Gastroesophageal sphincter (tissue), 3 donors: ENCODE results near the gene FBXO39.
"Not testable (repeated sequence)": the region's sequence is repeated elsewhere in the genome, so short reads cannot be mapped to it uniquely, and the experiment has no call there.

Experiments
- EP300 ChIP-seq: sonication (generic); formaldehyde crosslinking; IDR thresholded peaks from one replicate; pipeline ENCODE4 v1.6.1; 2017; ENCODE audit warnings: antibody characterized with exemption, mild to moderate bottlenecking
- POLR2A ChIP-seq, 2 donors: fragments of 450-650 bp; IDR thresholded peaks; one replicate each; pipeline ENCODE4 v1.6.1; 2017; ENCODE audit warnings: antibody characterized with exemption in 2 of 2, mild to moderate bottlenecking in 2 of 2, moderate library complexity in 1 of 2
- POLR2AphosphoS5 ChIP-seq: sonication (generic); formaldehyde crosslinking; IDR thresholded peaks from one replicate; pipeline ENCODE4 v1.6.1; 2017; ENCODE audit warnings: antibody characterized with exemption
- TF ChIP-seq, protein P1 (sequence below), 4 experiments: fragments of 200-600 bp in 2 of 4; fragments of 450-650 bp in 2 of 4; sonication (generic) in 1 of 4; IDR thresholded peaks; one replicate each; pipeline ENCODE4 v1.5.1; 2017 to 2019; ENCODE audit warnings: antibody characterized with exemption in 4 of 4, mild to moderate bottlenecking in 2 of 4, moderate library complexity in 2 of 4

DNA sequence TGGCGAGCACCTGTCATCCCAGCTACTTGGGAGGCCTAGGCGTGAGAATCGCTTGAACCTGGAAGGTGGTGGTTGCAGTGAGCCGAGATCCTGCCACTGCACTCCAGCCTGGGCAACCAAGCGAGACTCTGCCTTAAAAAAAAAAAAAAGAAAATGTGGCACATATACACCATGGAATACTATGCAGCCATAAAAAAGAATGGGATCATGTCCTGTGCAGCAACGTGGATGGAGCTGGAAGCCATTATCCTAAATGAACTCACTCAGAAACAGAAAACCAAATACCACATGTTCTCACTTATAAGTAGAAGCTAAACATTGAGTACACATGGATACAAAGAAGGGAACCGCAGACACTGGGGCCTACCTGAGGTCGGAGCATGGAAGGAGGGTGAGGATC is 1.1 kb upstream of the FBXO39 start:
- TF ChIP-seq, protein P1, sequence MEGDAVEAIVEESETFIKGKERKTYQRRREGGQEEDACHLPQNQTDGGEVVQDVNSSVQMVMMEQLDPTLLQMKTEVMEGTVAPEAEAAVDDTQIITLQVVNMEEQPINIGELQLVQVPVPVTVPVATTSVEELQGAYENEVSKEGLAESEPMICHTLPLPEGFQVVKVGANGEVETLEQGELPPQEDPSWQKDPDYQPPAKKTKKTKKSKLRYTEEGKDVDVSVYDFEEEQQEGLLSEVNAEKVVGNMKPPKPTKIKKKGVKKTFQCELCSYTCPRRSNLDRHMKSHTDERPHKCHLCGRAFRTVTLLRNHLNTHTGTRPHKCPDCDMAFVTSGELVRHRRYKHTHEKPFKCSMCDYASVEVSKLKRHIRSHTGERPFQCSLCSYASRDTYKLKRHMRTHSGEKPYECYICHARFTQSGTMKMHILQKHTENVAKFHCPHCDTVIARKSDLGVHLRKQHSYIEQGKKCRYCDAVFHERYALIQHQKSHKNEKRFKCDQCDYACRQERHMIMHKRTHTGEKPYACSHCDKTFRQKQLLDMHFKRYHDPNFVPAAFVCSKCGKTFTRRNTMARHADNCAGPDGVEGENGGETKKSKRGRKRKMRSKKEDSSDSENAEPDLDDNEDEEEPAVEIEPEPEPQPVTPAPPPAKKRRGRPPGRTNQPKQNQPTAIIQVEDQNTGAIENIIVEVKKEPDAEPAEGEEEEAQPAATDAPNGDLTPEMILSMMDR (IDR thresholded peaks at IDR 0.05), result not testable (repeated sequence)
- TF ChIP-seq POLR2A (IDR thresholded peaks at IDR 0.05); POLR2AphosphoS5; EP300: not testable (repeated sequence)
